Panc1 (cell line): ENCODE measurements around the gene SLC9A3. TPM values are rescaled to one million over a fixed set of nuclear protein-coding genes. Genes with fewer than 3 reads are reported as not detected.
A peak's percentile ranks its signal among the peaks of the same experiment; 100 is the strongest.

Experiments used
- ATAC-seq: fragments of 200-7000 bp; cut with Tn5 transposase; 2 replicates; pipeline ENCODE4 v1.9.1; 2020; ENCODE audit warnings: mild to moderate bottlenecking, moderate library complexity
- BruUV-seq: library from RNA; stranded (reverse); fragments of 400-500 nt; replicated peaks from 2 replicates; lab custom pipeline; 2021; lab: Mats Ljungman, UMichigan
- CTCF ChIA-PET: fragments of 300-600 bp; sonication (Branson Sonifier 250); formaldehyde crosslinking; loops from one replicate; lab custom pipeline; 2022; ENCODE audit warnings: antibody characterized with exemption; lab: Charles Lee
- POLR2A ChIA-PET: fragments of 300-600 bp; sonication (Branson Sonifier 250); formaldehyde crosslinking; loops from one replicate; lab custom pipeline; 2022; ENCODE audit warnings: antibody characterized with exemption; lab: Charles Lee
- DNase-seq: peaks from one replicate; pipeline ENCODE4 v3.0.0-alpha.2; 2010; ENCODE audit warnings: low read depth, low spot score
- H3K27ac ChIP-seq: 2 replicates; pipeline ENCODE4 v1.5.1; 2011; ENCODE audit warnings: mild to moderate bottlenecking, low read length, inconsistent platforms
- H3K27me3 ChIP-seq: fragments of 200-500 bp; sonication (Bioruptor generic); 2 replicates; pipeline ENCODE4 v1.6.0; 2014; ENCODE audit warnings: low read length, inconsistent platforms; ENCODE audit not compliant: control insufficient read depth, insufficient read depth
- H3K36me3 ChIP-seq: fragments of 200-500 bp; sonication (Bioruptor generic); 2 replicates; pipeline ENCODE4 v1.5.1; 2014; ENCODE audit warnings: inconsistent platforms, mild to moderate bottlenecking, low read length, moderate library complexity; ENCODE audit not compliant: control insufficient read depth, insufficient read depth
- H3K4me1 ChIP-seq: 2 replicates; pipeline ENCODE4 v1.5.1; 2011; ENCODE audit warnings: inconsistent platforms, mild to moderate bottlenecking, low read length, moderate library complexity; ENCODE audit not compliant: control insufficient read depth, insufficient read depth
- H3K4me3 ChIP-seq, 2 experiments: 2 replicates each; pipeline ENCODE4 v1.5.1; 2011 to 2012; ENCODE audit warnings: low read depth in 2 of 2, low read length in 2 of 2, mild to moderate bottlenecking in 2 of 2, inconsistent platforms in 1 of 2, moderate library complexity in 1 of 2
- H3K9me3 ChIP-seq: fragments of 200-500 bp; sonication (Bioruptor generic); 2 replicates; pipeline ENCODE4 v1.5.1; 2014; ENCODE audit warnings: low read depth, mild to moderate bottlenecking, inconsistent platforms, low read length, moderate library complexity; ENCODE audit not compliant: control insufficient read depth, insufficient read depth
- POLR2AphosphoS5 ChIP-seq: IDR thresholded peaks from 2 replicates; pipeline ENCODE4 v1.6.1; 2012; ENCODE audit warnings: mild to moderate bottlenecking, low read depth, low read length, moderate library complexity
- SIN3A ChIP-seq: IDR thresholded peaks from 2 replicates; pipeline ENCODE4 v1.6.1; 2012; ENCODE audit warnings: low read depth, mild to moderate bottlenecking, low read length, moderate library complexity, borderline replicate concordance; ENCODE audit not compliant: insufficient read depth
- TCF7L2 ChIP-seq: IDR thresholded peaks from 2 replicates; pipeline ENCODE4 v1.6.1; 2011; ENCODE audit warnings: mild to moderate bottlenecking, low read depth, low read length, inconsistent platforms
- in situ Hi-C: cut with HindIII; loops from 2 replicates; pipeline ENCODE4 v1.10.0; 2016; ENCODE audit warnings: low sequenced_read_pairs, low pct_unique_long_range_greater_than_20kb
- intact Hi-C: fragments of 100-400 bp; cut with micrococcal nuclease; formaldehyde crosslinking; loops from one replicate; pipeline ENCODE4 v1.10.0; 2022; ENCODE audit not compliant: unreplicated experiment
- total RNA-seq: library from RNA; stranded (reverse); gene quantifications from one replicate; pipeline ENCODE4 v1.2.1, GENCODE V29; 2021; ENCODE audit not compliant: unreplicated experiment
- TF ChIP-seq, protein P1 (sequence below): fragments of 450-650 bp; IDR thresholded peaks from 2 replicates; pipeline ENCODE4 v1.5.1; 2017; ENCODE audit warnings: mild to moderate bottlenecking
- TF ChIP-seq, protein P2 (sequence below), 2 experiments: IDR thresholded peaks; 2 replicates each; pipeline ENCODE4 v1.6.1; 2011 to 2012; ENCODE audit warnings: low read depth in 2 of 2, control low read depth in 1 of 2, low read length in 1 of 2, mild to moderate bottlenecking in 1 of 2, moderate library complexity in 1 of 2; ENCODE audit not compliant: insufficient read depth in 1 of 2

SLC9A3 gene
- total RNA-seq, 1 experiment from 2014 or later: 2.0 TPM

DNA sequence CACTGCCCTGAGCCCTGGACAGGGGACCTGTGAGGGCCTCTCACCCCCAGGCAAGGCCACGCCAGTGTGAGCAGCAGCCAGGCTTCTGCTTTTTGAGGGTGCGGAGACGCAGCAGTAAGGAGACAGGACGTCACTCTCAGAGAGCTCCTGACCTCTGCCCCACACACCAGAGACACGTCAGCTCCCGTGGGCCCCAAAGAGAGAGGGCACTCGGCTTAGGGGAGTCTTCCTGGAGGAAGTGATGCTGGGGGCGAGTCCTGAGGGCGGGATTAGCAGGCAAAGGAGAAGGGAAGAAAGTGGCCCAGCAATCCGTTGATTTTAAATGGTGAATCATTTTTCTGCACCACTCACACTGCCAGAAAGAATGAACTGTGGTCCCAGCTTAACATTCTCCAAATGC lies 24.0 kb upstream of the SLC9A3 start:
- Histone ChIP-seq H3K4me1 (no peaks in the 10 kb centered on the region), H3K27me3 (peaks cover 2% of the 10 kb centered on the region; the same call in 1 of the 2 replicates), H3K9me3 (no peaks in the 10 kb centered on the region), H3K27ac (no peak overlapping the region), H3K36me3 (no peaks in the 10 kb centered on the region), H3K4me3 (no peak overlapping the region)
- intact Hi-C loops: no loop called here
- ATAC-seq: 0 out of 2 replicates have a peak, but pooled peaks have one; percentile 15
- ChIA-PET CTCF (no interaction called here), POLR2A (no interaction called here)
- TF ChIP-seq SIN3A: no peak
- TF ChIP-seq, protein P1, sequence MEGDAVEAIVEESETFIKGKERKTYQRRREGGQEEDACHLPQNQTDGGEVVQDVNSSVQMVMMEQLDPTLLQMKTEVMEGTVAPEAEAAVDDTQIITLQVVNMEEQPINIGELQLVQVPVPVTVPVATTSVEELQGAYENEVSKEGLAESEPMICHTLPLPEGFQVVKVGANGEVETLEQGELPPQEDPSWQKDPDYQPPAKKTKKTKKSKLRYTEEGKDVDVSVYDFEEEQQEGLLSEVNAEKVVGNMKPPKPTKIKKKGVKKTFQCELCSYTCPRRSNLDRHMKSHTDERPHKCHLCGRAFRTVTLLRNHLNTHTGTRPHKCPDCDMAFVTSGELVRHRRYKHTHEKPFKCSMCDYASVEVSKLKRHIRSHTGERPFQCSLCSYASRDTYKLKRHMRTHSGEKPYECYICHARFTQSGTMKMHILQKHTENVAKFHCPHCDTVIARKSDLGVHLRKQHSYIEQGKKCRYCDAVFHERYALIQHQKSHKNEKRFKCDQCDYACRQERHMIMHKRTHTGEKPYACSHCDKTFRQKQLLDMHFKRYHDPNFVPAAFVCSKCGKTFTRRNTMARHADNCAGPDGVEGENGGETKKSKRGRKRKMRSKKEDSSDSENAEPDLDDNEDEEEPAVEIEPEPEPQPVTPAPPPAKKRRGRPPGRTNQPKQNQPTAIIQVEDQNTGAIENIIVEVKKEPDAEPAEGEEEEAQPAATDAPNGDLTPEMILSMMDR: no peak
- no peak for TF ChIP-seq POLR2AphosphoS5
- TF ChIP-seq TCF7L2: no peak
- TF ChIP-seq, protein P2, sequence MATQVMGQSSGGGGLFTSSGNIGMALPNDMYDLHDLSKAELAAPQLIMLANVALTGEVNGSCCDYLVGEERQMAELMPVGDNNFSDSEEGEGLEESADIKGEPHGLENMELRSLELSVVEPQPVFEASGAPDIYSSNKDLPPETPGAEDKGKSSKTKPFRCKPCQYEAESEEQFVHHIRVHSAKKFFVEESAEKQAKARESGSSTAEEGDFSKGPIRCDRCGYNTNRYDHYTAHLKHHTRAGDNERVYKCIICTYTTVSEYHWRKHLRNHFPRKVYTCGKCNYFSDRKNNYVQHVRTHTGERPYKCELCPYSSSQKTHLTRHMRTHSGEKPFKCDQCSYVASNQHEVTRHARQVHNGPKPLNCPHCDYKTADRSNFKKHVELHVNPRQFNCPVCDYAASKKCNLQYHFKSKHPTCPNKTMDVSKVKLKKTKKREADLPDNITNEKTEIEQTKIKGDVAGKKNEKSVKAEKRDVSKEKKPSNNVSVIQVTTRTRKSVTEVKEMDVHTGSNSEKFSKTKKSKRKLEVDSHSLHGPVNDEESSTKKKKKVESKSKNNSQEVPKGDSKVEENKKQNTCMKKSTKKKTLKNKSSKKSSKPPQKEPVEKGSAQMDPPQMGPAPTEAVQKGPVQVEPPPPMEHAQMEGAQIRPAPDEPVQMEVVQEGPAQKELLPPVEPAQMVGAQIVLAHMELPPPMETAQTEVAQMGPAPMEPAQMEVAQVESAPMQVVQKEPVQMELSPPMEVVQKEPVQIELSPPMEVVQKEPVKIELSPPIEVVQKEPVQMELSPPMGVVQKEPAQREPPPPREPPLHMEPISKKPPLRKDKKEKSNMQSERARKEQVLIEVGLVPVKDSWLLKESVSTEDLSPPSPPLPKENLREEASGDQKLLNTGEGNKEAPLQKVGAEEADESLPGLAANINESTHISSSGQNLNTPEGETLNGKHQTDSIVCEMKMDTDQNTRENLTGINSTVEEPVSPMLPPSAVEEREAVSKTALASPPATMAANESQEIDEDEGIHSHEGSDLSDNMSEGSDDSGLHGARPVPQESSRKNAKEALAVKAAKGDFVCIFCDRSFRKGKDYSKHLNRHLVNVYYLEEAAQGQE (IDR thresholded peaks at IDR 0.05; ENCODE audit: insufficient read depth in 1 of 2, low read depth in 2 of 2, low read length in 1 of 2): no peak
- no TSS peak for BruUV-seq
- in situ Hi-C loops: no loop called here
- DNase-seq: no peak

DNA sequence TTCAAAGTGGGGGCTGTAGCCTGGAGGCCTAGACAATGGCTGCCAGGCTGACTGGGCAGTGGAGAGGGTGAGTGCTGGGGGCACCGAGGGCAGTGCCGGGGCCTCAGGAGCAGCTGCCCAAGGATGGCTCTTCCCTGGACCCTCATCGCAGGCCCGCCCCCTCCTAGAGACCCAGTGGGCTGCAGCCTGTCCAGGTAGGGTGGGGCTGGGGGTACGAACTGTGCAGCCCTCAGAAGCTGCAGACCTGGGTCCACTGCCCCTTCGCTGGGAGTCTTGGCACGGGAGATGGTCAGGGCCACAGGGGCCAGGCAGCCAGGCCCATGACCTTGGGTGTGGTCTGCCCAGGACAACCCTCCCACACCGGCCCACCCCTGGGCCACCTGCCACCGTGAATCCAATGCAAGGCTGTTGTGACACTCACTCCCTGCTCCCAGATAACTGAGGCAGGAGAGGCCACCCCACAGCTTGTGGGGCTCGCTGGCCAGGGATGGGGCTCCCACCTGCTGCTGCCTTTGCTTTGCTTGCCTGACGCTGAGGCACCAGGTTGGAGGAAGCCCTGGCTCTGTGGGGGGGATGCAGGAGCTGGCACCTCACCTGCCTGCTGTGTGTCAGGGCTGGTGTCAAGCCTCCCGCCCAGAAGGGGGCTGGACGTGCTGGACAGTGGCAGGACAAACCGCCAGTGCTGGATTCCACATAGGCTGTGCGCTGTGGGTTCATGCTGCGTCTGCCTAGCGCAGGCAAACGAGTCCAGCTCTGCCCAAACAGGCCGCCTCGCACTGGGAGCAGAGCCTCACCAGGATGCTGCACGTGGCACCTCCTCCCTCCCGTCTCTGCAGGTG lies 23.1 kb upstream of the SLC9A3 start:
- BruUV-seq: no TSS peak
- Histone ChIP-seq H3K27ac (no peak overlapping the region), H3K4me1 (no peaks in the 10 kb centered on the region), H3K36me3 (no peaks in the 10 kb centered on the region), H3K4me3 (no peak overlapping the region), H3K9me3 (no peaks in the 10 kb centered on the region), H3K27me3 (peaks cover 2% of the 10 kb centered on the region; the same call in 1 of the 2 replicates)
- in situ Hi-C loops: no loop called here
- TF ChIP-seq SIN3A: no peak
- no peak for TF ChIP-seq POLR2AphosphoS5
- TF ChIP-seq, protein P1: no peak
- no peak for TF ChIP-seq TCF7L2
- TF ChIP-seq, protein P2 (IDR thresholded peaks at IDR 0.05; ENCODE audit: insufficient read depth in 1 of 2, low read depth in 2 of 2, low read length in 1 of 2): peak in 1 of 2 experiments; percentile 68; a peak in 2 of 4 replicates
- intact Hi-C loops: no loop called here
- ChIA-PET POLR2A (no interaction called here), CTCF (no interaction called here)
- ATAC-seq (no peak), DNase-seq (no peak)
